Neutrophil (primary cell): Measurements from ENCODE around the gene FXR1.

ENCODE experiments used
- H3K27ac ChIP-seq: fragments of 200-600 bp; sonication (generic); 2 replicates; pipeline ENCODE4 v1.5.1; 2016; ENCODE audit warnings: mild to moderate bottlenecking, moderate library complexity
- H3K27me3 ChIP-seq: fragments of 200-600 bp; sonication (generic); 2 replicates; pipeline ENCODE4 v1.6.0; 2016; ENCODE audit warnings: mild to moderate bottlenecking
- H3K36me3 ChIP-seq: fragments of 200-600 bp; sonication (generic); 2 replicates; pipeline ENCODE4 v1.5.1; 2017
- H3K4me1 ChIP-seq, 2 experiments: fragments of 200-600 bp in 1 of 2; sonication (generic) in 1 of 2; 1 replicate in 1 of 2; 2 replicates in 1 of 2; pipeline versions ENCODE4 v1.5.1 to v1.6.1; 2013 to 2016; ENCODE audit warnings: low read depth in 1 of 2, low read length in 1 of 2, mild to moderate bottlenecking in 1 of 2, moderate library complexity in 1 of 2; ENCODE audit not compliant: control insufficient read depth in 1 of 2, insufficient read depth in 1 of 2
- H3K4me3 ChIP-seq, 2 experiments: fragments of 200-600 bp in 1 of 2; sonication (generic) in 1 of 2; 1 replicate in 1 of 2; 2 replicates in 1 of 2; pipeline ENCODE4 v1.5.1; 2013 to 2016; ENCODE audit warnings: low read depth in 1 of 2, low read length in 1 of 2, mild to moderate bottlenecking in 1 of 2, moderate library complexity in 1 of 2
- H3K9me3 ChIP-seq: fragments of 200-600 bp; sonication (generic); 2 replicates; pipeline ENCODE4 v1.5.1; 2016
- TF ChIP-seq, protein P1 (sequence below): fragments of 200-600 bp; sonication (generic); IDR thresholded peaks from 2 replicates; pipeline ENCODE4 v1.5.1; 2016; ENCODE audit warnings: antibody characterized with exemption

Gene FXR1

GRCh38 chr3:180940826-180941225 lies 28.4 kb downstream of the FXR1 start:
- no peak overlapping the region for H3K4me3 ChIP-seq
- no peaks in the 10 kb centered on the region for H3K9me3 ChIP-seq
- H3K36me3 ChIP-seq: peaks cover 24% of the 10 kb centered on the region
- TF ChIP-seq, protein P1, sequence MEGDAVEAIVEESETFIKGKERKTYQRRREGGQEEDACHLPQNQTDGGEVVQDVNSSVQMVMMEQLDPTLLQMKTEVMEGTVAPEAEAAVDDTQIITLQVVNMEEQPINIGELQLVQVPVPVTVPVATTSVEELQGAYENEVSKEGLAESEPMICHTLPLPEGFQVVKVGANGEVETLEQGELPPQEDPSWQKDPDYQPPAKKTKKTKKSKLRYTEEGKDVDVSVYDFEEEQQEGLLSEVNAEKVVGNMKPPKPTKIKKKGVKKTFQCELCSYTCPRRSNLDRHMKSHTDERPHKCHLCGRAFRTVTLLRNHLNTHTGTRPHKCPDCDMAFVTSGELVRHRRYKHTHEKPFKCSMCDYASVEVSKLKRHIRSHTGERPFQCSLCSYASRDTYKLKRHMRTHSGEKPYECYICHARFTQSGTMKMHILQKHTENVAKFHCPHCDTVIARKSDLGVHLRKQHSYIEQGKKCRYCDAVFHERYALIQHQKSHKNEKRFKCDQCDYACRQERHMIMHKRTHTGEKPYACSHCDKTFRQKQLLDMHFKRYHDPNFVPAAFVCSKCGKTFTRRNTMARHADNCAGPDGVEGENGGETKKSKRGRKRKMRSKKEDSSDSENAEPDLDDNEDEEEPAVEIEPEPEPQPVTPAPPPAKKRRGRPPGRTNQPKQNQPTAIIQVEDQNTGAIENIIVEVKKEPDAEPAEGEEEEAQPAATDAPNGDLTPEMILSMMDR: no peak
- no peaks in the 10 kb centered on the region for H3K27me3 ChIP-seq
- no peaks in the 10 kb centered on the region for H3K4me1 ChIP-seq
- H3K27ac ChIP-seq: no peak overlapping the region

GRCh38 chr3:180947761-180948390 lies 35.4 kb downstream of the FXR1 start:
- TF ChIP-seq, protein P1: no peak
- H3K36me3 ChIP-seq: peaks cover 57% of the 10 kb centered on the region
- H3K4me3 ChIP-seq: no peak overlapping the region
- no peak overlapping the region for H3K27ac ChIP-seq
- H3K27me3 ChIP-seq: no peaks in the 10 kb centered on the region
- H3K9me3 ChIP-seq: no peaks in the 10 kb centered on the region
- no peaks in the 10 kb centered on the region for H3K4me1 ChIP-seq

DNA sequence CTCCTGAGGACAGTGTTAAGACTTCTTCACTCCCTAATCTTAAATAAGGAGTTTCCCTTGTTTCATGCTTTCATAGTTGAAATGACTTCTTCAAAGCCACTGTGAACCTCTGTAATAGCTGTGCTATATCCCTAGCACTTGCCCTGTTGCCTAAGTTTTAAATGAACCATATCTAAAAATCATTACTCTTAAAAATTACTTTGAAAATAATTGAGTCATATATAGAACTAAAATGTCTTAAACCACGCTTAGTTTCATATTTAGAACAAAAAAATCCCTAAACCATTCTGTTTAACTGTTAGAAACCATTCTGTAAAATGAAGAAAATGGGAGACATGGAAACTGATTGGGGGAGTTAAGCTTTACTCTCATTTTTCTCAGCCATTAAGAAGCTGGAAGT lies 47.2 kb downstream of the FXR1 start:
- TF ChIP-seq, protein P1: no peak
- Histone ChIP-seq H3K4me1 (no peaks in the 10 kb centered on the region), H3K9me3 (no peaks in the 10 kb centered on the region), H3K27ac (no peak overlapping the region), H3K4me3 (no peak overlapping the region), H3K36me3 (peaks cover 88% of the 10 kb centered on the region), H3K27me3 (no peaks in the 10 kb centered on the region)

- Histone ChIP-seq H3K4me1 (no peaks in the 10 kb centered on the region), H3K27me3 (no peaks in the 10 kb centered on the region), H3K27ac (no peak overlapping the region), H3K9me3 (no peaks in the 10 kb centered on the region), H3K36me3 (peaks cover 91% of the 10 kb centered on the region), H3K4me3 (no peak overlapping the region)
- TF ChIP-seq, protein P1: no peak
Measured at GRCh38 chr3:180961087-180961486, 48.6 kb downstream of the FXR1 start.

DNA sequence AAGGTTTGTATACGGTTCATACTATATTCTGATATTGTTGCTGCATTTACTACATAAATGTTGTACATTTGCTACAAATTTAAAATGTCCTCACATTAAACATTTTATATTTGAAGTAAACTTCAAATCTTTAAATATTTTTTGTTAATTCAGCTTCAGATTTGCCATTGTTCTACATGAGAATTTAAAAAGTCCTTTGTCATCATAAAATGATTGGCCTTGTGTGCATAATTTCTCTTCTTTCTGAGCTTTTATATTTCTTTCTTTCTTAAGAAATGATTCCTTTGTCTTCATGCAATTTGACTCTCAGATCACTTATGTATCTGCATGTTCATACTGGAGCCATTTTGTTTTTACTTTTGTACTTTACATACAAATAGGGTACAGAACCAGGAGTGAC lies 49.1 kb downstream of the FXR1 start:
- TF ChIP-seq, protein P1: no peak
- Histone ChIP-seq H3K36me3 (peaks cover 91% of the 10 kb centered on the region), H3K9me3 (no peaks in the 10 kb centered on the region), H3K27ac (no peak overlapping the region), H3K27me3 (no peaks in the 10 kb centered on the region), H3K4me3 (no peak overlapping the region), H3K4me1 (no peaks in the 10 kb centered on the region)
